Gastroesophageal sphincter (tissue), 4 donors: ENCODE measurements around the gene GALNS. TPM values are rescaled to one million over a fixed set of nuclear protein-coding genes. Genes with fewer than 3 reads are reported as not detected.

Experiments used
- ATAC-seq: fragments of 150-250 bp; one replicate; pipeline ENCODE4 v1.9.1; 2016; ENCODE audit warnings: mild to moderate bottlenecking, moderate library complexity
- H3K27ac ChIP-seq, 4 donors: fragments of 200-600 bp; sonication (generic) in 3 of 4; 1 replicate in 3 of 4; 2 replicates in 1 of 4; pipeline ENCODE4 v1.5.1; 2016 to 2019
- H3K27me3 ChIP-seq: fragments of 200-600 bp; sonication (generic); one replicate; pipeline ENCODE4 v1.5.1; 2019
- H3K36me3 ChIP-seq, 2 donors: fragments of 200-600 bp; sonication (generic); one replicate each; pipeline ENCODE4 v1.5.1; 2019; ENCODE audit warnings: control low read depth in 1 of 2
- H3K4me1 ChIP-seq, 3 donors: fragments of 200-600 bp; sonication (generic); 1 replicate in 2 of 3; 2 replicates in 1 of 3; pipeline ENCODE4 v1.5.1; 2016 to 2019; ENCODE audit warnings: control low read depth in 2 of 3
- H3K4me3 ChIP-seq, 2 donors: fragments of 200-600 bp; sonication (generic); one replicate each; pipeline ENCODE4 v1.5.1; 2019; ENCODE audit warnings: mild to moderate bottlenecking in 1 of 2, moderate library complexity in 1 of 2
- H3K9me3 ChIP-seq, 3 donors: fragments of 200-600 bp; sonication (generic); one replicate each; pipeline ENCODE4 v1.5.1; 2017 to 2019; ENCODE audit warnings: control low read depth in 2 of 3
- EP300 ChIP-seq: sonication (generic); formaldehyde crosslinking; IDR thresholded peaks from one replicate; pipeline ENCODE4 v1.6.1; 2017; ENCODE audit warnings: antibody characterized with exemption, mild to moderate bottlenecking
- POLR2A ChIP-seq, 2 donors: fragments of 450-650 bp; IDR thresholded peaks; one replicate each; pipeline ENCODE4 v1.6.1; 2017; ENCODE audit warnings: antibody characterized with exemption in 2 of 2, mild to moderate bottlenecking in 2 of 2, moderate library complexity in 1 of 2
- POLR2AphosphoS5 ChIP-seq: sonication (generic); formaldehyde crosslinking; IDR thresholded peaks from one replicate; pipeline ENCODE4 v1.6.1; 2017; ENCODE audit warnings: antibody characterized with exemption
- WGBS, 2 donors: methylation state at CpG; one replicate each; pipeline ENCODE4 v1.1.5; 2018; ENCODE audit warnings: low coverage in 1 of 2; 5-methylcytosine and 5-hydroxymethylcytosine counted together
- total RNA-seq, 4 donors: library from RNA; depleted of rRNA; stranded (reverse); fragments of >200 nt; gene quantifications; one replicate each; pipeline ENCODE4 v1.1.0, GENCODE V29; 2016
- TF ChIP-seq, protein P1 (sequence below), 4 experiments: fragments of 200-600 bp in 2 of 4; fragments of 450-650 bp in 2 of 4; sonication (generic) in 1 of 4; IDR thresholded peaks; one replicate each; pipeline ENCODE4 v1.5.1; 2017 to 2019; ENCODE audit warnings: antibody characterized with exemption in 4 of 4, mild to moderate bottlenecking in 2 of 4, moderate library complexity in 2 of 4

Gene GALNS
- total RNA-seq, 4 donors from 2014 or later, result 4.2 to 29.4 (median 15.6) TPM

DNA sequence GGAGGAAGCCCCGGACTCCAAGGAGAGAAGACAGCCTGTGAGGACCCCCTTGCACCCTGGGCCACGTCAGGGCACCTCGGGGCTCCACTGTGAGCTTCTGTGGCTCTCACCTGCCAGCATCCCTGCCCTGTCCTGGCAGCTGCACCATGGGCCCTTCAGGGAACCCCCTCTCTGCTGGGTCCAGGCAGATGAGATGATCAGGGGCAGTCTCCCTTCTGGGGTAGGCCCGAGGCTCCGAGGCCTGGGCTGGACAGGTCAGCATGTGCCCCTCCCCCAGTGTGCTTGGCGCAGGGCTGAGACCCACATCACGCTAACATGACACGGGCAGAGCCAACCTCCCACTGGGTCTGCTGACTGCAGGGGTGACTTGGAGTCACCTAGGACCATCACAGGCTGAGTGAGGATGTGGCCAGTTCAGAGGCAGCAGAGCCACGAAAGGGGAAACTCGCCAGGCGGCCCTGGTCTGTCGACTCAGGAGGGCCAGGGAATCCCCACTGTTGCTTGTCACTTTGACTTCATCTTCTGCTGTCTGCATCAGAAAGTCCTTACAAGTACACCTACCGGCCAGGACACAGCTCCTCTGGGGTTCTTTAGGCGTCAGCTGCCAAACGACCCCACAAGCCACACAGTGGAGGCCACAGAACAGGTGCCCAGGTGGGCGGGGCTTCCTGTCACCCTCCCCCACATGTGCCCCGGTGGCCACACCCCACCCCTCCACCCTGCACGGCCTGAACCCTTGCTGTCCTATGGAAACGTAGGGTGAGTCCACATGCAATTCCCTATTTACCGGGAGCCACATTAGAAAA is 2.2 kb downstream of the GALNS start:
- Histone ChIP-seq H3K4me1 (peaks cover 0 to 54% (median 19%) of the 10 kb centered on the region in 3 donors), H3K9me3 (no peaks in the 10 kb centered on the region), H3K4me3 (no peak overlapping the region), H3K27ac (no peak overlapping the region), H3K27me3 (no peaks in the 10 kb centered on the region), H3K36me3 (peaks cover 0 to 42% of the 10 kb centered on the region in 2 donors)
- no peak for ATAC-seq
- no peak for TF ChIP-seq EP300
- no peak for TF ChIP-seq POLR2A (IDR thresholded peaks at IDR 0.05)
- TF ChIP-seq, protein P1, sequence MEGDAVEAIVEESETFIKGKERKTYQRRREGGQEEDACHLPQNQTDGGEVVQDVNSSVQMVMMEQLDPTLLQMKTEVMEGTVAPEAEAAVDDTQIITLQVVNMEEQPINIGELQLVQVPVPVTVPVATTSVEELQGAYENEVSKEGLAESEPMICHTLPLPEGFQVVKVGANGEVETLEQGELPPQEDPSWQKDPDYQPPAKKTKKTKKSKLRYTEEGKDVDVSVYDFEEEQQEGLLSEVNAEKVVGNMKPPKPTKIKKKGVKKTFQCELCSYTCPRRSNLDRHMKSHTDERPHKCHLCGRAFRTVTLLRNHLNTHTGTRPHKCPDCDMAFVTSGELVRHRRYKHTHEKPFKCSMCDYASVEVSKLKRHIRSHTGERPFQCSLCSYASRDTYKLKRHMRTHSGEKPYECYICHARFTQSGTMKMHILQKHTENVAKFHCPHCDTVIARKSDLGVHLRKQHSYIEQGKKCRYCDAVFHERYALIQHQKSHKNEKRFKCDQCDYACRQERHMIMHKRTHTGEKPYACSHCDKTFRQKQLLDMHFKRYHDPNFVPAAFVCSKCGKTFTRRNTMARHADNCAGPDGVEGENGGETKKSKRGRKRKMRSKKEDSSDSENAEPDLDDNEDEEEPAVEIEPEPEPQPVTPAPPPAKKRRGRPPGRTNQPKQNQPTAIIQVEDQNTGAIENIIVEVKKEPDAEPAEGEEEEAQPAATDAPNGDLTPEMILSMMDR (IDR thresholded peaks at IDR 0.05), result no peak
- TF ChIP-seq POLR2AphosphoS5, result no peak
- 45 to 82% methylated on average over 3 to 4 of the region's 20 CpGs for WGBS, 2 donors

DNA sequence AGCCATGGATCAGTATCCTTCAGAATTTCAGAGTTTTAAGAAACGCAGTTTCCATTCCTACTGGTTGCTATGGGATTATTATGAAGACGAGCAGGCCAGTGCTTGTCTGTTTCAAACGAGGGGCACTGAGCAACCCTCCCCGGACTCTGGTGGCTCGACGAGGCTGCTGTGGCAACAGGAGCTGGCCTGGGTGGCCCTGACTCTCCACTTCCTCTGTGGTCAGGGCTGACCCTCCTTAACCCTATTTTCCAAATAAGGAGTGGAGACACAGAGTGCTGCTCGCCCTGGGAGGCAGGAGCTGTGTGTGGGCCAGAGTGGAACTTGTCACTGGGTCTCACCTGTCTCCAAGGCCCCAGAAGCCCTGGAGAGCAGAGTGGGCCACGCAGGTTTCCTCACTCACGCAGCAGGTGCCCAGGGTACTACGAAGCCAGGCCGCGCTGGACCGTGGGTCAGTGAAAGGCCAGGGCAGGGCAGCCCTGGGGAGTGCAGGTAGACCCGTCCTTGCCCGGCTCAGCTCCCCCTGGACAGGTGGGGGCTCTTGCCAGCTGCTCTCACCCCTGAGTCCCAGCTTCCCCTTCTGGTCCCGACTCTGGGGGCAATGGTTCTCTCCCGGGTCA is 3.3 kb downstream of the GALNS start:
- H3K4me3 ChIP-seq, result no peak overlapping the region
- no peaks in the 10 kb centered on the region for H3K27me3 ChIP-seq
- ATAC-seq, result no peak
- TF ChIP-seq, protein P1 (IDR thresholded peaks at IDR 0.05), result no peak
- TF ChIP-seq POLR2A (IDR thresholded peaks at IDR 0.05) (no peak), POLR2AphosphoS5 (no peak), EP300 (no peak)
- H3K4me1 ChIP-seq, result peaks cover 0 to 44% (median 19%) of the 10 kb centered on the region in 3 donors
- 62 to 80% methylated on average over 1 to 6 of the region's 17 CpGs for WGBS, 2 donors
- H3K36me3 ChIP-seq, result peaks cover 0 to 42% of the 10 kb centered on the region in 2 donors
- H3K9me3 ChIP-seq, result no peaks in the 10 kb centered on the region
- no peak overlapping the region for H3K27ac ChIP-seq

DNA sequence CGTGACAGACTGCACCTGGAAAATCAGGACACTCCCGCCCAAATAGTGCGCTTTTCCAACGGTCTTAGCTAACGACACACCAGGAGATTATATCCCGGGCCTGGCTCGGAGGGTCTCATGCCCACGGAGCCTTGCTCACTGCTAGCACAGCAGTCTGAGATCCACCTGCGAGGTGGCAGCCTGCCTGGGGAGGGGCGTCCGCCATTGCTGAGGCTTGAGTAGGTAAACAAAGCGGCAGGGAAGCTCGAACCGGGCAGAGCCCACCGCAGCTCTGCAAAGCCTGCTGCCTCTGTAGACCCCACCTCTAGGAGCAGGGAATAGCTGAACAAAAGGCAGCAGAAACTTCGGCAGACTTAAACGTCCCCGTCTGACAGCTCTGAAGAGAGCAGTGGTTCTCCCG is 5.1 kb downstream of the GALNS start:
- no peaks in the 10 kb centered on the region for H3K9me3 ChIP-seq
- no peak overlapping the region for H3K27ac ChIP-seq
- TF ChIP-seq, protein P1 (IDR thresholded peaks at IDR 0.05), result no peak
- TF ChIP-seq POLR2A (IDR thresholded peaks at IDR 0.05) (no peak), POLR2AphosphoS5 (no peak)
- no peak overlapping the region for H3K4me3 ChIP-seq
- peaks cover 0 to 56% of the 10 kb centered on the region in 2 donors for H3K36me3 ChIP-seq
- no peak for ATAC-seq
- 98% methylated on average over 9 of the region's 19 CpGs; no CpG with 5 or more reads in 1 of the 2 donors for WGBS, 2 donors
- no peaks in the 10 kb centered on the region for H3K27me3 ChIP-seq
- peaks cover 0 to 33% (median 11%) of the 10 kb centered on the region in 3 donors for H3K4me1 ChIP-seq

DNA sequence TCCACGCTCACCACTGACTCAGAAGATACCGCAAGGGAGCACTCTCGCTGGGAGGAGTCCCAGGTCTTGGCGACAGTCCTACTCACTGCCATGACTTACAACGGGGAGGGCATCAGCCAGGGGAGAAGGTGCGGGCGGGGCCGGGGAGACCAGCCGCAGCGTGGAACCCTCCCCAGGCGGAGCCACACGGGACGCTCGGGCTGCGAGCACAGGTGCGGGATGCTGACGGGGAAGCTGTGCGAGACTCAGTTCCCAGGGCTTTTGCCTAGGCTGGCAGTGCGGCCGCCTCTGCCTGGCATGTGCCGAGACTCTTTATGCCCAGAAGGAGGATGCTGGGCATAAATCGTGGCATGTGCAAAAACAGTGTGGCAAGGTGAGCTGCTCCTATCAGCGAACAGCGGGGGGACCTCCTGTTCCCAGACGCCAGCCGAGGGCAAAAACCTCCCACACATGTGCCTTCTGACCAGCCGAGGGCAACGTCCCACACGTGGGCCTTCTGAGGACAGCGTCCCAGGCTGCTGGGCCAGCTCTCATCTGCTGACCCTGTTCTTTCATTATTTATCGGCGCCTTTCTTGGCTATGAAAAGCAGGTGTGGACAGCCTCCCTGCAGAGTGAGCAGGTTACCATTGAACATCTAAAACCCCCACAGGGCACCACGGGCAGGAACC is 6.1 kb downstream of the GALNS start:
- 83 to 94% methylated on average over 9 to 13 of the region's 33 CpGs for WGBS, 2 donors
- Histone ChIP-seq H3K27ac (no peak overlapping the region), H3K4me3 (no peak overlapping the region), H3K4me1 (peaks cover 0 to 24% (median 4%) of the 10 kb centered on the region in 3 donors), H3K36me3 (peaks cover 0 to 56% of the 10 kb centered on the region in 2 donors), H3K9me3 (no peaks in the 10 kb centered on the region), H3K27me3 (no peaks in the 10 kb centered on the region)
- no peak for ATAC-seq
- TF ChIP-seq, protein P1 (IDR thresholded peaks at IDR 0.05), result no peak
- no peak for TF ChIP-seq EP300
- no peak for TF ChIP-seq POLR2AphosphoS5
- no peak for TF ChIP-seq POLR2A (IDR thresholded peaks at IDR 0.05)
